ENCODE results near the gene UBAP2. TPM values are rescaled to one million over a fixed set of nuclear protein-coding genes. Genes with fewer than 3 reads are reported as not detected.

Gene UBAP2
- total and polyA plus RNA-seq, 2 donors (not counting 1 experiment from before 2014, with no cell fraction given): 15.5 to 26.2 TPM

GRCh38 chr9:34046784-34047379 lies 1.8 kb downstream of the UBAP2 start:
- peak overlapping the region; percentile 35 for H3K27ac Mint-ChIP-seq
- H3K9ac ChIP-seq (ENCODE audit: low read length): no peak overlapping the region
- peaks cover 15 to 22% of the 10 kb centered on the region in 2 donors for H3K4me1 ChIP-seq (ENCODE audit: control insufficient read depth in 2 of 2, insufficient read depth in 2 of 2, low read length in 2 of 2)
- ChIA-PET POLR2A (no interaction called here), CTCF (no interaction called here)
- peaks cover 66% of the 10 kb centered on the region for H3K79me2 ChIP-seq (ENCODE audit: control insufficient read depth, insufficient read depth, low read length)
- DNase-seq (peak; percentile 10), ATAC-seq (ENCODE audit: low read depth) (no peak)
- intact Hi-C loops (cut with micrococcal nuclease): loop anchor here (10.0 kb wide), 1 partner anchor 782 kb away; the partner anchor contains the start of genes BAG1 and CHMP5
- 30% methylated on average over 3 of the region's 5 CpGs for whole genome bisulfite sequencing (ENCODE audit: insufficient coverage)
- peak overlapping the region; percentile 33 for H3K4me3 Mint-ChIP-seq
- H3K27ac ChIP-seq (ENCODE audit: low read length in 2 of 2): no peak overlapping the region
- H3K9me3 ChIP-seq (ENCODE audit: control extremely low read depth in 1 of 3, control insufficient read depth in 2 of 3, insufficient read depth in 1 of 3, low read length in 2 of 3): peaks cover 0 to 3% (median 0%) of the 10 kb centered on the region in 3 donors
- no peaks in the 10 kb centered on the region for H3K27me3 ChIP-seq (replicated peaks in 1 of 4; ENCODE audit: control extremely low read depth in 1 of 4, control insufficient read depth in 3 of 4, insufficient read depth in 4 of 4, low read length in 3 of 4)
- no peaks in the 10 kb centered on the region for H3K9me3 Mint-ChIP-seq (ENCODE audit: insufficient read depth)
- H4K20me1 ChIP-seq (ENCODE audit: control insufficient read depth, insufficient read depth, low read length, poor library complexity, severe bottlenecking): peaks cover 33% of the 10 kb centered on the region
- H2AFZ ChIP-seq (ENCODE audit: insufficient read depth, low read depth, low read length, poor library complexity, severe bottlenecking): no peak overlapping the region
- H3K4me3 ChIP-seq (ENCODE audit: control extremely low read depth in 1 of 5, extremely low read depth in 1 of 5, insufficient read depth in 1 of 5, low read depth in 2 of 5, low read length in 4 of 5): no peak overlapping the region
- peak overlapping the region; percentile 86 for H3K4me2 ChIP-seq (replicated peaks; ENCODE audit: low read depth, low read length, poor library complexity, severe bottlenecking)
- TF ChIP-seq EZH2 (IDR thresholded peaks at IDR 0.05; ENCODE audit: borderline replicate concordance, insufficient read depth, low read depth, low read length, poor library complexity, severe bottlenecking) (no peak), CTCF (IDR thresholded peaks at IDR 0.05) (no peak)
- H3K27me3 Mint-ChIP-seq: no peaks in the 10 kb centered on the region
- H3K4me1 Mint-ChIP-seq: peaks cover 24% of the 10 kb centered on the region
- H3K36me3 ChIP-seq (replicated peaks in 1 of 2; ENCODE audit: control extremely low read depth in 1 of 2, control insufficient read depth in 1 of 2, extremely low read depth in 1 of 2, insufficient read depth in 2 of 2, low read length in 1 of 2): no peaks in the 10 kb centered on the region

- POLR2A ChIA-PET: no interaction called here
These were observed 2.8 kb downstream of the UBAP2 start for GRCh38 chr9:34045903-34046302.

More at GRCh38 chr9:34045903-34046302, 2.8 kb downstream of the UBAP2 start:
- intact Hi-C loops (cut with micrococcal nuclease): loop anchor here (10.0 kb wide), 1 partner anchor 781 kb away; the partner anchor contains the start of genes BAG1 and CHMP5
- no peak overlapping the region for H2AFZ ChIP-seq (ENCODE audit: insufficient read depth, low read depth, low read length, poor library complexity, severe bottlenecking)
- H3K4me3 ChIP-seq (ENCODE audit: control extremely low read depth in 1 of 5, extremely low read depth in 1 of 5, insufficient read depth in 1 of 5, low read depth in 2 of 5, low read length in 4 of 5): no peak overlapping the region
- peaks cover 0 to 3% (median 0%) of the 10 kb centered on the region in 3 donors for H3K9me3 ChIP-seq (ENCODE audit: control extremely low read depth in 1 of 3, control insufficient read depth in 2 of 3, insufficient read depth in 1 of 3, low read length in 2 of 3)
- Mint-ChIP-seq H3K9me3 (ENCODE audit: insufficient read depth) (no peaks in the 10 kb centered on the region), H3K4me1 (peaks cover 24% of the 10 kb centered on the region), H3K27ac (no peak overlapping the region), H3K4me3 (no peak overlapping the region), H3K27me3 (no peaks in the 10 kb centered on the region)
- peaks cover 33% of the 10 kb centered on the region for H4K20me1 ChIP-seq (ENCODE audit: control insufficient read depth, insufficient read depth, low read length, poor library complexity, severe bottlenecking)
- ATAC-seq (ENCODE audit: low read depth) (no peak), DNase-seq (no peak)
- H3K27ac ChIP-seq (ENCODE audit: low read length in 2 of 2): no peak overlapping the region
- H3K4me1 ChIP-seq (ENCODE audit: control insufficient read depth in 2 of 2, insufficient read depth in 2 of 2, low read length in 2 of 2): peaks cover 15 to 22% of the 10 kb centered on the region in 2 donors
- peaks cover 72% of the 10 kb centered on the region for H3K79me2 ChIP-seq (ENCODE audit: control insufficient read depth, insufficient read depth, low read length)
- H3K4me2 ChIP-seq (replicated peaks; ENCODE audit: low read depth, low read length, poor library complexity, severe bottlenecking): no peak overlapping the region
- H3K36me3 ChIP-seq (replicated peaks in 1 of 2; ENCODE audit: control extremely low read depth in 1 of 2, control insufficient read depth in 1 of 2, extremely low read depth in 1 of 2, insufficient read depth in 2 of 2, low read length in 1 of 2): peaks cover 0 to under 1% of the 10 kb centered on the region in 2 experiments
- no peak overlapping the region for H3K9ac ChIP-seq (ENCODE audit: low read length)
- no peaks in the 10 kb centered on the region for H3K27me3 ChIP-seq (replicated peaks in 1 of 4; ENCODE audit: control extremely low read depth in 1 of 4, control insufficient read depth in 3 of 4, insufficient read depth in 4 of 4, low read length in 3 of 4)
- CTCF ChIA-PET: no interaction called here
- WGBS (ENCODE audit: insufficient coverage): 67% methylated on average over 1 of the region's 3 CpGs
- TF ChIP-seq CTCF (IDR thresholded peaks at IDR 0.05): no peak
- TF ChIP-seq EZH2 (IDR thresholded peaks at IDR 0.05; ENCODE audit: borderline replicate concordance, insufficient read depth, low read depth, low read length, poor library complexity, severe bottlenecking): no peak
